ENCODE measurements around the gene YPEL1.
A peak's percentile ranks its signal among the peaks of the same experiment; 100 is the strongest.

The YPEL1 gene

DNA sequence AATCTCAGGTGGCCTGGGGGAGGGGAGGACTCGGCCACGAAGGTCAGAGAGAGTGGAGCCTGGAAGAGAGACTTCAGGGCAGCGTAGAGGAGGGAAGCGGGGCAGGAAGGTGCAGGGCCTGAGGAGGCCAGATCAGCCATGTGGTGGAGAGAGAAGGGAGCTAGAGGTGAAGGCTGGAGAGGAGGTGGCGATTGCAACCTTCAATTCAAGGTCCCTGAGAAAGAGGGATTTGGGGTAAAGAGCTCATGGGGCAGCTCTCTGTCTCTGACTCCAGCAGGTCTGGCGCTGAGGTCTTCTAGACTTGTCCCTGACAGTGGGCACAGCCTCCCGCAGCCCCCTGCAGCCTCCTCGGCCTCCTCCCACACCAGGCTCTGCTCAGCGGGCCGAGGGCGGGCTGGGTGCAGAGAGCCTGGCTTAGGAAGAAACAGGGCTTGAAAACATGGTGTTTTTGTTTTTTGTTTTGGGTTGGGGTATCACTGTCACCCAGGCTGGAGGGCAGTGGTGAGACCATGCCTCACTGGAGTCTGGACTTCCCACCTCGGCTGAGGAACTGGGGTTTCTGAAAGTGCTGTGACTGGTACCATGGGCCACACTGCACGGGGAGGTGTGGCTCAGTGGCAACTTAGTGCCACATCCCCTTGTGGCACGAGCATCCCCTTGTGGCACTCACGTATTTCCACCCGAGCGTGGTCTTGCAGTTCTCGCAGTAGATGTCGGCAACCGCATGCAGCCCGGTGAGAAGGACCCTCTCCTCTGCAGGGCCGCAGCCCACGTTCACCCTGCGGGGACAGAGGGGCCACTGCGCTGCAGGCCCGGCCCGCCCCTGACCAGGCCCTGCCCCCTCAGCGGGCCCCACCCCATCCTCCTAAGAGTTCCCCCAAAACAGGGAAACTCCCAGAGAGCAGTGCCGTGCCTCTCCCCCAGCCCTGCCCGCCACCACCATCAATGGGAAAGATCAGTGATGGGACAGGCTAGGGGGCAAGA is 32.6 kb downstream of the YPEL1 start:
- Mint-ChIP-seq H3K9me3 (no peaks in the 10 kb centered on the region), H3K27ac (peak overlapping the region; percentile 6), H3K4me3 (no peak overlapping the region)

DNA sequence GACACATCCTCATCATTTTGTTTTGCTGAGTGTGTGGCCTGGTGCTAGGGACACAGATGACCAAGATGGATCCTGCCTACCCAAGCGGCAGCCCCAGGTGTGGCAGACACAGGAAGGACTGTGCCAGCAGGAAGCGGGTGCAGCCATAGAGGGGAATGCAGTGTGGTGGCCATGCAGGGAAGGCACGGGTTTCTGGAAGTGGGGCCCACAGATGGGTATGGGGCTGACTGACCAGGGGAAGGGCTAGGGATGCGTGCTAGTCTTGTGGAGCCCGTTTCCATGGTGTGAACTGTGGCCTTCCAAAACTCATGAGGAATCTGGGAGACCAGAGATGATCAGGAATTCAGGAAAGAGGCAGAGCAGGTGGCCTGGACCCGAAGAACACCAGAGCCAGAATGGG is 33.5 kb downstream of the YPEL1 start:
- H3K36me3 Mint-ChIP-seq (ENCODE audit: low read depth) = peaks cover 5% of the 10 kb centered on the region
- no peaks in the 10 kb centered on the region for H3K9me3 Mint-ChIP-seq
- H3K4me1 Mint-ChIP-seq (ENCODE audit: low read depth) = no peaks in the 10 kb centered on the region
- H3K4me3 Mint-ChIP-seq = no peak overlapping the region
- no peaks in the 10 kb centered on the region for H3K27me3 Mint-ChIP-seq (ENCODE audit: low read depth)
- H3K27ac Mint-ChIP-seq = no peak overlapping the region

More for the DNA sequence above, 32.6 kb downstream of the YPEL1 start:
- Mint-ChIP-seq H3K4me1 (ENCODE audit: low read depth) (no peaks in the 10 kb centered on the region), H3K36me3 (ENCODE audit: low read depth) (peaks cover 5% of the 10 kb centered on the region), H3K27me3 (ENCODE audit: low read depth) (no peaks in the 10 kb centered on the region)

DNA sequence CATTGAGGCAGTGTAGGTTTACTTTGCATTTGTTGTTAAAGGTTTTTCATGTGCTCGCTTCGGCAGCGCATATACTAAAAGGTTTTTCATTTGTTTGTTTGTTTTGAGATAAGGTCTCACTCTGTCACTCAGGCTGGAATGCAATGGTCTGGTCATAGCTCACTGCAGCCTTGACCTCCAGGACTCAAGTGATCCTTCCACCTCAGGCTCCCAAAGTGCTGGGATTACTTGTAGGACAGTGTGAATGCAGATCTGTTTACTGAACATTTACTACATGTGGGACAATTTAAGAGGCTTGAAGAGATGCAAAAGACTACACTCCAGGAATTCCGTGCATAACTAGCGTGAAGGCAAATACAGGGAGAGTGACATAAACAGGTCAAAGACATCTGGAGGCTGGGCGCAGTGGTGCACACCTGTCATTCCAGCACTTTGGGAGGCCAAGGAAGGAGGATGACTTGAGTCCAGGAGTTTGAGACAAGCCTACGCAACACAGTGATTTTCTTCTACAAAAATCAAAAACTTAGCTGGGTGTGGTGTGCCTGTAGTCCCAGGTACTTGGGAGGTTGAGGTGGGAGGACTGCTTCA is 34.1 kb downstream of the YPEL1 start:
- H3K4me1 Mint-ChIP-seq (ENCODE audit: low read depth) = no peaks in the 10 kb centered on the region
- H3K27me3 Mint-ChIP-seq (ENCODE audit: low read depth) = no peaks in the 10 kb centered on the region
- H3K4me3 Mint-ChIP-seq = no peak overlapping the region
- H3K27ac Mint-ChIP-seq = no peak overlapping the region
- H3K36me3 Mint-ChIP-seq (ENCODE audit: low read depth) = peaks cover 11% of the 10 kb centered on the region
- H3K9me3 Mint-ChIP-seq = no peaks in the 10 kb centered on the region

DNA sequence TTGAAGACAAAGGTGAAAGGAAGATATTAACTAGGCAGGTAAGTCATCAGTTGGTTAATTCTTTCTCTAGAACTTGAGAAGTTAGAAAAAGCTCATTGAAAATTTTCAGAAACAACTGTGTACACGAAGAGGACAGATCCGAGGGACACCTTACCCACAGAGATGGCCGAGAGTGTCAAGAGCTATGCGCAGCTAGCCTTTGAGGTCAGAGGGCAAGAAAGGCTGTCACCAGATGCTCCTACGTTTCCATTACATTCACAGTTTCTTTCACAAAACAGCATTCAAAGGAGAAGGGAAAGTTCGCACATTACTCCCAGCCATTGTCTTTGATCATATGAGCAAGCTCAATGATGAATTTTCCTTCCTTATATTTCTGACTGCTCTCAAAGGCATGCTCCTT is 34.8 kb downstream of the YPEL1 start:
- H3K36me3 Mint-ChIP-seq (ENCODE audit: low read depth) = peaks cover 14% of the 10 kb centered on the region
- H3K4me3 Mint-ChIP-seq = no peak overlapping the region
- no peaks in the 10 kb centered on the region for H3K4me1 Mint-ChIP-seq (ENCODE audit: low read depth)
- H3K27ac Mint-ChIP-seq = no peak overlapping the region
- H3K27me3 Mint-ChIP-seq (ENCODE audit: low read depth) = no peaks in the 10 kb centered on the region
- H3K9me3 Mint-ChIP-seq = no peaks in the 10 kb centered on the region

DNA sequence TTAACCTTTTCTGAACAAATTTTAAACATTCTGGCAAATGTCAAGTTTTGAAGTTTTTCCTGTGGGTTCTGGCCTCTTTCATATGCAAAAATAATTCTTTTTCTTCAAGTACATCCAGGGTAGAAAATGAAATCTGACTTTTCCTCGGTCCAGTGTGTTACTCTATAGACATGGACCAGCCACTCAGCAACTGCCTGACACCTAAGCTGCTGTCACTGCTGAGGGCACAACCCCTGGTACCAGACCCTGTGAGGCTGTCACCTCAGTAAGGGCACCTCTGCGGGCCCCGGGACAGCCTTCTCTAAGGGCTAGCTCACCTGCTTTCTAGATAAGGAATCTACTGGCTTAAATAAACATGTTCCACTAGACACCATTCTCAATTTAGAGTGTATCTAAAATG is 36.0 kb downstream of the YPEL1 start:
- no peak overlapping the region for H3K27ac Mint-ChIP-seq
- peaks cover 16% of the 10 kb centered on the region for H3K36me3 Mint-ChIP-seq (ENCODE audit: low read depth)
- no peaks in the 10 kb centered on the region for H3K27me3 Mint-ChIP-seq (ENCODE audit: low read depth)
- no peak overlapping the region for H3K4me3 Mint-ChIP-seq
- no peaks in the 10 kb centered on the region for H3K4me1 Mint-ChIP-seq (ENCODE audit: low read depth)
- H3K9me3 Mint-ChIP-seq = no peaks in the 10 kb centered on the region

DNA sequence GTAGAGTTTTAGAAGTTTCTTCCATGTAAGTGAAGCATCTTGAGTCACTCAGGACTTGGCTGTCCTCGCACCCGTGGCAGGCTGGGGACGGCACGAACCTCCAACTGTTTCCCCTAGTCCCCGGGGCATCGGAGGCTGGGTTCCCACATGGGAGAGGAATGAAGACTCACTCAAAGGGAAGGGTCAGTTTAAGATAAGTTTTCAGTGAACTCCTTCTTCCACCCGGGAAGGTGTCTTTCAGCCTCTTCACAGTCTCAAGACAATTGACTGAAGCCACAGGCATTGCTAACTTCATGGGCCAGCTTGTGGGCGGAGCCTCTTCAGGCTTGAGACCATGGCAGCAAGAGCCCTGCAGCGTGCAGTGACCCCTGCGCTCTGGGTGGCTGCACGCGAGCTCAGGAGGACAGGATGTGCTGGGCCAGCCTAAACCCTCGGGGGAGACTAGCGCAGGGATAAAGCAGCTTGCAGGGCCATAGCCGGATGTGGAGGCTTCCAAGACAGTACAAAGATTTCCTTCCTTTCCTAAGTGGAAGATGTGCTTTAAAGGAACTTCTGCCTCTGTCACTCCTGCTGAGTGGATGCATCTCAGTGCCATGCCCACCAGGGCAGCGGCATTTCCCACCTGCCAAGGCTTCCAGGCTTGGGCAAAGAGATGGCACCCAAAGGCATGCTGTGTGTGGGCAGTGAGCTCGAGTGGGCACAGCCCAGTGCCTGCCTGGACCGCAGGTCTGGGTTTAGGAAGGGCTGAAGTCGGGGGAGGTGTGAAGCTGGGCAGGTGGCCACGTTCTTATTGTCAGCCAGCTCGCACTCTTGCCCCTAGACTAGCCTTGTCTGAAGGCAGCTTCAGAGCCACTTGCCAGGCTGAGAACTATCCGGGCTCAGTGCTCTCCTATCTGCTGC is 36.9 kb downstream of the YPEL1 start:
- H3K4me1 Mint-ChIP-seq (ENCODE audit: low read depth) = no peaks in the 10 kb centered on the region
- H3K9me3 Mint-ChIP-seq = no peaks in the 10 kb centered on the region
- no peak overlapping the region for H3K27ac Mint-ChIP-seq
- H3K27me3 Mint-ChIP-seq (ENCODE audit: low read depth) = no peaks in the 10 kb centered on the region
- peaks cover 15% of the 10 kb centered on the region for H3K36me3 Mint-ChIP-seq (ENCODE audit: low read depth)
- H3K4me3 Mint-ChIP-seq = no peak overlapping the region

DNA sequence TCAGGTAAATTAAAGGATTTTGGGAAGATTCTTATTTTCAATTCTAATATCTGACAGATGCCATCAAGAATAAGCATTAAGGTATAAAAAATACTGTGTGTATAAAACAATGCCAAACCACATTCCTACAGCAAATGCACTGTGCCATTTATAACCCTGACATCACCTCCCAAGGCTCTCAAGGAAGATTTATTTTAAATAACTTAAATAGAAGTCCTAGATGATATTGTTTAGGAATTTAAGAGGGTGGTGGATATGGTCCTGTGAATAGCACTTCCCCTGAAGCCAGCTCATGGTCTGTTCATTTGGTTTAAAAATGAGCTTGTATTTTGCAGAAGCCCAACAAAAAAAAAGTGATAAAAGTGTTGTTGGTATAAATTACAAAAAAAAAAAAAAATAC is 37.7 kb downstream of the YPEL1 start:
- no peak overlapping the region for H3K4me3 Mint-ChIP-seq
- H3K9me3 Mint-ChIP-seq = no peaks in the 10 kb centered on the region
- H3K36me3 Mint-ChIP-seq (ENCODE audit: low read depth) = peaks cover 15% of the 10 kb centered on the region
- no peaks in the 10 kb centered on the region for H3K27me3 Mint-ChIP-seq (ENCODE audit: low read depth)
- H3K4me1 Mint-ChIP-seq (ENCODE audit: low read depth) = no peaks in the 10 kb centered on the region
- H3K27ac Mint-ChIP-seq = no peak overlapping the region

DNA sequence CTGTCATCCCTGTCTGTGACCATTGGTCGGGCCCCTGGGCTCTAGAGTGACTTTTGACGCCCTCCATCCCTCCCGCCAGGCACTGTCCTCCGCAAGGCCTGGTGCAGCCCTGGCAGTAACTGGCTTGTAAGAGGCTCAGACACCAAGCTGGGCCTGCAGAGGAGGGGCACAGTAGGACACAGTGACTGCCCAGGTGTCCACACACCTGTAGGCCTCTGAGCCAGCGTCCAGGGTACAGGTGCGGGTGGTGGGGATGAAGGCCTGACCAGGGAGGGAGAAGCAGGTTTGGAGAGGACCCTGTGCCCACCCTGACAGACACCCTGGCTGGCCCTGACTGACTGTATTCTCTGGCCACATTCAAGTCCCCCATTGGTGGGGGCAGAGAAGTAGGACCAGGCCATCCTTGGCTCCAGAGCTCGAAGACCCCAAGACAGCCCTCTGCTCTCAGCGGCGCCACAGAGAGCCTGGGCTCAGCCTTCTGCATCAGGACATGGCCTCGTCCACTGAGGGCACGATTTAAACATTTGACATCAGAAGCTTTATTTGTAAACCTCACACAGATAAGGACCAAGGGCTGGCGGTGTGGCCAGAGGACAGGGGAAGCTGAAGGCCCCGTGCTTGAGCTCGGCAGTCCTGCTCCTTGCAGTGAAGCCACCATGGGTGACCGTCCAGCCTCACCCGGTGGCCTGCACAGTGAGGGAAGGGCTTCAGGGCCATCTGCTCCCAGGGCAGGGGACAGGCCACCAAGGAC is 38.4 kb downstream of the YPEL1 start:
- H3K27ac Mint-ChIP-seq = no peak overlapping the region
- H3K27me3 Mint-ChIP-seq (ENCODE audit: low read depth) = no peaks in the 10 kb centered on the region
- H3K4me1 Mint-ChIP-seq (ENCODE audit: low read depth) = no peaks in the 10 kb centered on the region
- no peaks in the 10 kb centered on the region for H3K9me3 Mint-ChIP-seq
- no peak overlapping the region for H3K4me3 Mint-ChIP-seq
- peaks cover 15% of the 10 kb centered on the region for H3K36me3 Mint-ChIP-seq (ENCODE audit: low read depth)

DNA sequence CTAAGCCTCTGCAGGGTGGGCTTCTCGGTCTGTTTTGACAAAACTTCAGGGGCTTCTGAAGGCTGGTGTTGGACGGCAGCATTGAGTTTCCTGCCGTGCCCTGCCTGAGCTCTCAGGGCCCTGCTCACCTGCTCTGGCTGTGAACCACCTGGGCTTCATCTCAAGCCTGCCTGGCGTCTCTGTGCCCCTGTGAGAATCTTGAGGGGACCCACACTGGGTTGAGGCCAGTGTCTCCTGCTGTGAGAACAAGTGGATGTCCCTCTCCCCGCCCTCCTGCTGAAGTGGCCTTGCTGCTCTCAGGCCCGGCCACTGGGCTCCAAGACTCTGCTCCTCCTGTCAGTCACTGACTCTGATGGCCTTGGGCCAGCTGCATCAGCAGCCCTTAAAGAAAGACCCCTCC is 39.5 kb downstream of the YPEL1 start:
- Mint-ChIP-seq H3K27me3 (ENCODE audit: low read depth) (no peaks in the 10 kb centered on the region), H3K4me1 (ENCODE audit: low read depth) (no peaks in the 10 kb centered on the region), H3K4me3 (no peak overlapping the region), H3K36me3 (ENCODE audit: low read depth) (peaks cover 18% of the 10 kb centered on the region), H3K9me3 (no peaks in the 10 kb centered on the region), H3K27ac (no peak overlapping the region)

DNA sequence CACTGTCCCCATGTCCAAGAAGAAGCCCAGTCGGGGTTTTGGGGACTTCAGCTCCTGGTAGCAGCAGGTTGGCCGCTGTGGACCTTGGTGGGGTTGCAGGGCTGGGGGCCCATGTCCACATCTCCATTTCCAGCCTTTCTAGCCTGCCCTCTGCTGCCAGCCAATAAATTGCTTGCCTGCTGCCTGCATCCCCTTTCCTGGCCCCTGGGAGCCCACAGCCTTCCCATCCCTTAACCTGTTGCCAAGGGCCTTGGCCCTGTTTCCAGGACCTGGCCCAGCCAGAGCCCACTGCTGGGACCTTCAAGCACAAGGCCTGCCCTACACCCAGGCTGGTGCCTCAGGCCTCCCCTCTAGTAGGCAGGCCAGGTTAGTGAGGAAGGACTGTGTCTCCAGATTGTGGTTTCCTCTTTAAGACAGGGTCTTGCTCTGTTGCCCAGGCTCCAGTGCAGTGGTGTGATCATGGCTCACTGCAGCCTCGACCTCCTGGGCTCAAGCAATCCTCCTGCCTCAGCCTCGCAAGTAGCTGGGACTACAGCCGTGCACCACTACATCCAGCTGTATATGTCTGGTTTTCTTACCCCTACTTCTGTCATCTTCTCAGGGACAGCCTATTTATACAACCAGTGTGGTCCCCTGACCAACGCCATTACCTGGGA is 40.0 kb downstream of the YPEL1 start:
- Mint-ChIP-seq H3K4me1 (ENCODE audit: low read depth) (peaks cover 1% of the 10 kb centered on the region), H3K27ac (no peak overlapping the region), H3K36me3 (ENCODE audit: low read depth) (peaks cover 19% of the 10 kb centered on the region), H3K9me3 (no peaks in the 10 kb centered on the region), H3K4me3 (no peak overlapping the region), H3K27me3 (ENCODE audit: low read depth) (no peaks in the 10 kb centered on the region)

DNA sequence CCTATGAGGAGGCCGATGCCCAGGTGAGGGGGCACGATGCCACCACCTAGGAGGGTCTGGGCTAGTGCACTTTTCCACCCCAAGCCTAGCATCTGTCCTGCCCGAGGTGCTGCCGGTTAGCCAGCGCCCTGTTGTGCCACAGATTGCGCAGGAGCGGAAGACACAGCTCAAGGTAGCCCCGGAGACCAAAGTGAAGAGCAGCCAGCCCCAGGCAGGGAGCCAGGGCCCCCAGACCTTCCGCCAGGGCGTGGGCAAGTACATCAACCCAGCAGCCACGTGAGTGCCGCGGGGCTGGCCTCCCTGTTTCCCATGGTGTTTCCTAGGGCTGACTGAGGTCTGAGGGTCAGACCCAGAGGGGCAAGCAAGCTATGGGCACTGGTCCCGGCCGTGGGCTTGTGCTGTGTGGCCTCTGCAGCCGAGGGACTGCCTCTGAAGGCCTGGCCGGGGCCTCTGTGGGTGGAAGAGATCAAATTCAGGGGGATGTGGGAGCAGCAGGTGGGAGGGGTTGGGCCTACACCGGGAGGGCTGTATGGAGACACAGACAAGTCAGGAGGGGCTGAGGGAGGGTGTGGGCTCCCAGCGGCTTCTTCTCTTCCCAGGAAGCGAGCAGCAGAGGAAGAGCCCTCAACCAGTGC is 40.7 kb downstream of the YPEL1 start:
- Mint-ChIP-seq H3K4me3 (no peak overlapping the region), H3K4me1 (ENCODE audit: low read depth) (peaks cover 3% of the 10 kb centered on the region), H3K27me3 (ENCODE audit: low read depth) (no peaks in the 10 kb centered on the region), H3K27ac (no peak overlapping the region), H3K36me3 (ENCODE audit: low read depth) (peaks cover 21% of the 10 kb centered on the region), H3K9me3 (no peaks in the 10 kb centered on the region)

DNA sequence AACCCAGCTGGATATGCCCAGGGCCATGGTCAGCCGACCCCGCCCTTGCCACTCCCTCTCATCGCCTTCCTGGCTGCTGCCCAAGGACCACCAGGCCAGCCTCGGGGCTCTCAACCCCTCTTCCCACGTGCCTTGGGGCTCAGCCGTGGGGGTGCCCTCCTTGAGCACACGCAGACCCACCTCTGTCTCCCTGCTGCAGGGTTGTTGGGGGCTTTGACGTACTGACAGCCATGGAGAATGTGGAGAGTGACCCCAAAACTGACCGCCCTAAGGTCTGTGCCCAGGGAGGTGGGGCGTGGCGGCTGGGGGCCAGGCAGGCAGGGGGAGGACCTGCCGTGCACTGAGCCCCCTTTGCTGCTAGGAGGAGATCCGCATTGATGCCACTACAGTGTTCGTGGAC is 41.2 kb downstream of the YPEL1 start:
- Mint-ChIP-seq H3K27ac (no peak overlapping the region), H3K9me3 (no peaks in the 10 kb centered on the region), H3K4me1 (ENCODE audit: low read depth) (peaks cover 3% of the 10 kb centered on the region), H3K4me3 (no peak overlapping the region), H3K27me3 (ENCODE audit: low read depth) (no peaks in the 10 kb centered on the region), H3K36me3 (ENCODE audit: low read depth) (peaks cover 21% of the 10 kb centered on the region)

DNA sequence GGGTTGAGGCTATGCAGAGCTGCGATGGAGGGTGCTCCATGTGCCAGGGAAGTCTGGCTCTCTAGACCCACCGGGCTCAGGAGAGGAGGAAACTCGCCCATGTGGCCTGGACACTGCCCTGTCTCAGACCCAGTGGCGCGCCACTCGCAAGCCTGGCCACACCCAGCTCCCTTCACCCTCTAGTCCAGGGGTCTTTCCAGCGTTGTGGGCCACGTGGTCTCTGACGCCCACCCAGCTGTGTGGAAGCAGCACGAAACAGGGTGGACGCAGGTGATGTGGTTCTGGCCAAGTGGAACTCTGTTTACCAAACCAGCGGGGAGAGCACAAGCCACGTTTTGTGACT is 41.6 kb downstream of the YPEL1 start:
- Mint-ChIP-seq H3K27ac (no peak overlapping the region), H3K27me3 (ENCODE audit: low read depth) (no peaks in the 10 kb centered on the region)

More for the DNA sequence above, 41.6 kb downstream of the YPEL1 start:
- Mint-ChIP-seq H3K9me3 (no peaks in the 10 kb centered on the region), H3K36me3 (ENCODE audit: low read depth) (peaks cover 21% of the 10 kb centered on the region), H3K4me3 (no peak overlapping the region), H3K4me1 (ENCODE audit: low read depth) (peaks cover 3% of the 10 kb centered on the region)

Measured in T-helper 1 cell treated with Interleukin-12 subunit alpha and Interleukin-12 subunit beta and Interleukin-4 antibody, amounts not matched to agents 30 μg/mL and 1 μg/mL, for 36 hours (primary cell).